Anterior cingulate cortex (tissue), 58 donors: ENCODE data around the gene PACRG.

ENCODE experiments used
- DNase-seq, 58 donors: peaks; one replicate each; lab custom pipeline; 2025; lab: John Stamatoyannopoulos, UW

Gene PACRG

DNA sequence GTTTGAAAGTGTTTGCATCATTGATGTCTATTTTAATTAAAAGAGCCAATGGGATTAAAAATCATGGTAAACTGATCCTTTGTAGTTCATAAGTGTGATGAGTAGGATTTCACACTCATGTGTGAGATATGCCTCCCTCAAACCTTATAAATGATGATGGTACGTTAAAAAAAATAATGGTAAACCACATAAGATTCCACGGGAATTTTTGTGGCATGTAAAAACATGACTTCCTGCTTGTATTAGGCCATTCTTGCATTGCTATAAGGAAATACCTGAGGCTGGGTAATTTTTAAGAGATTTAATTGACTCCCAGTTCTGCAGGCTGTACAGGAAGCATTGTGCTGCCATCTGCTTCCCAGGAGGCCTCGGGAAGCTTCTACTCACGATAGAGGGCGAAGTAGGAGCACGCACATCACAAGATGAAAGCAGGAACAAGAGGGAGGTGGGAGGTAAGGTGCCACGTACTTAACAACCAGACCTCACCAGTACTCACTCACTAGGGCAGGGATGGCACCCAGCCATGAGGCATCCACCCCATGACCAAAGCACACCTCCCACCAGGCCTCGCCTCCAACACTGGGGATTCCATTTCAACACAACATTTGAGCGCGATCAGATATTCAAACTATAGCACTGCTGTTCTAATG is 499.2 kb downstream of the PACRG start:
- no peak for DNase-seq

DNA sequence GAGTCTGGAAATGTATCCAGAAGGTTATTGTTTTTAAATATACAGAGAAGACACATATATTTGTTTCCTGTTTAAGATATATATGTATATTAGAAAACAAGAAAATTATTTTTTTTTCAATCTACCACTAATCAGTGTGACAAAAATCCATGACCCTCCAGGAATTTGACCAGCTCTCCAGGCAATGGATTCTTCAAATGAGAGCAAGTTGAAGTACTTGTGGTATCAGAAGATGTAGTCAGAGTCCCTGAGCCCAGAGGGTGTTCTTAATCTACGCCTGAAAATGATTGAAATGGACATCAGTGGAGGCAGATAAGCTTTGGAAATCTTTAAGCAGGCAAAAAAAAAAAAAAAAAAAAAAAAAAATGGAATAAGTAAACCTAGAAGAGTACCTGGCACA is 500.3 kb downstream of the PACRG start:
- DNase-seq, result no peak

DNA sequence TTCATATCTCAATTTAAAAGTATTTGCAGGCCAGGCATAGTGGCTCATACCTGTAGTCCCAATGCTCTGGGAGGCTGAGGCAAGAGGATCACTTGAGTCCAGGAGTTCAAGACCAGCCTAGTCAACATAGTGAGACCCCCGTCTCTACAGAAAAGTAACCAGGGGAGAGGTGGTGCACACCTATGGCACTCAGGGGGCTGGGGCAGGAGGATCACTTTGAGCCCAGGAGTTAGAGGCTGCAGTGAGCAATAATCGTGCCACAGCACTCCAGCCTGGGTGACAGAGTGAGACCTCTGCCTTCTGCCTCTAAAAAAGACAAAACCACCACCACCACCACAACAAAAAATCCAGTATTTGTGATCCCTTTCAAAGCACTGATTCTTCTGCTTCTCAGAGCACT is 501.3 kb downstream of the PACRG start:
- no peak for DNase-seq

DNA sequence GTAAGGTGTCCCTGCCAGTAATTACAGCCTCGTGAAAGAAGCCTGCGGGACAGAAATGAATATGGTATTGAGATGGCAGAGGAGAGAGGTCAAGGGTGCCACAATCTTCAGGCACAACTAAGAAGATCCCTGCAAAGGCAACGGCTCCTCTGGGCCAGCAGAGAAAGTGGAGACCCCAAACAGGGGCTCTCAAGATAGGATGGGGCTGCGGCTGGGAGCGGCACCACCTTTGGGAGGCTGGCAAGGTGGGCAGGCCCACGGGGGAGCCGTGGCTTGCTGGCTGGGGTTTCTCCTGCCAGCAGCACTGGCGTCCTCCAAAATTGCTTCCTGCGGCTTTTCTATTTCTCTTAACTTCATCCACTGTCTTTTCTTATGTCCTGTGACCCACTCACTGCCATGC is 503.1 kb downstream of the PACRG start:
- DNase-seq, result no peak

DNA sequence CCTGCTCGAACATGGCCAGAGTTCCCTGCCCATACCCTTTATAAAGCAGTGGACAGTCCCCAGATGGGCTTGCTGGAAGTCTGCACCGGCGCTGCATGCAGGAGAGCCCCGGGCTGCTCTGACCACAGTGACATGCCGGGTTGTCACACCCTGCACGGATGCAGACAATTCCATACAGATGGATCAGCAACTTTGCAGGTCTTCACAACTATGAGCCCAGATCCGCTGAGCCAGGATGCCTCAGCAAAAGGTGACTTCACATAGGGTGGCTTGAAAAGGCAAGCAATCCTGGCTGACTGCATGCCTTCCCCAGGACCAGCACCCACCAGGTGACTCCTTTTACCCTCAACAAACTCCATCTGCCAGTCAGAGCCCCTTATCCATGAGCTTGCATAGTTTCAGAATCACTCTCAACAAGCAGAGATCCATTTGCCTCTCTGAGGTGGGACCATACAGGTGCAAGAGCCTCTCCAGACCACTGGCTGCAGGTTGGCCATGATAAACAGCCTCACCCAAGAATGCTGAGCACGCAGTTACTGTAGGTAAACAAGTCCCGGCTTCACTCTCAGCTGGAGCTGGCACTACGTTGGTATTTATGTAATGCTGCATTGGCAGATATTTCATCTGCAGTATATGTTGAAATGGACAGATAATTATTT is 503.7 kb downstream of the PACRG start:
- no peak for DNase-seq

DNA sequence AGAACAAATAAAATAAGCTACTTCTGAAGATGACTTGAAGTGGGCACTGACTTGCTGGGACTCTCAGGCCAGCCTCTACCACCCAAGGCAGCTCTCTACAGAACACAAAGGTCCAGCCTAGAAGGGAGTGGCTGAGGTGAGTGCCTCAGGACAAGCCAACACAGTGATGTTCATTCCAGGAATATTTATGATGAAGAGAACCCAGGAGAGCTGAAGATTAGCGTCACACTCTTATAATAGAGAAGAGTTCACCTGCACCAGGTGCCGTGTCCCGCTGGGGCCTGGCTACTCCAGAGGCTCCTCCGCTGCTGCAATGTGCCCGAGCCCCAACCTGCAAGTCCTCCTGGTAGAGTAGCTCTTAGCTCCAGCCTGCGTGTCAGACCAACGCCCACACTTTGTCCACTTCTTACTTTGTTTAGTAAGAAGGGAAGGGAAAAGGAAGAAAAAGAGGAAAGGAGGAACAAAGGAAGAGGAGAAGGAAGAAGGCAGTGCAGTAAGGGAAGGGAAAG is 504.3 kb downstream of the PACRG start:
- DNase-seq, result no peak

DNA sequence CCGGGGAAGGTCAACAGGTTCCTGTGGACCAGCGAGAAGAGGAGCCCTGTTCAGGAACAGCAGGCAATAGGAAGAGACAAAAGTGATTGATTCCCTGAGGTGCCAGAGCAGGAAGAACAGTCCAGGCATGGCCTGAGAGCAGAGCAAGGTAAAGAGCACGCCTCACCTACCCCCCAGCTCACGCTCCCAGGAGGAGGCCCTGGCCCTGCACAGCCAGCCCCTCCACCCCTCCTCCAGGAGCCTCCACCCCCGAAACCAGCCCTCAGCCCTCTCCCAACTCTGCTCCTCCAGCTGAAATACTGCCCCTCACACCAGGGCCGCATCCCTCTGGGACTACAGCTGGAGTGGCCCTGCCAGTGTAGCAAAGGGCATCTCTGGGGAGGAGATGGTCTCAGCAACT is 504.9 kb downstream of the PACRG start:
- no peak for DNase-seq

DNA sequence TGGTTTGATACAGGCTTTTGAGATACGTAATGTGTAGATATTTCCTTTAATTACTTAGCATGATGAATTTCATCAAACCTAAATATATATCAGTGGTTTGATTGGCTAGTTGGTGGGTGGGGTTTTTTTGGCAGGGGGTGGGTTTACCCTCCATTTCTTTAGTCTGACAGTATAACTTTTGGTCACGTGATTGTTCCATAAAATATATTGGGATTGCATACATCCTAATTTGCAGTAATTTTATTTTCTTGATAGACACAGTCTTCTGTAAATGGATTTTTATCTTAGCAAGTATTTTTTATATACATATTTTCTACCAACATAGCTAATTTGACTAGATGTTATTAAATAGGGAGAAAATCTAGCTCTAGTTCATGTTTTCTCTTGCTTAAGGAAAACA is 509.3 kb downstream of the PACRG start:
- DNase-seq, result no peak

DNA sequence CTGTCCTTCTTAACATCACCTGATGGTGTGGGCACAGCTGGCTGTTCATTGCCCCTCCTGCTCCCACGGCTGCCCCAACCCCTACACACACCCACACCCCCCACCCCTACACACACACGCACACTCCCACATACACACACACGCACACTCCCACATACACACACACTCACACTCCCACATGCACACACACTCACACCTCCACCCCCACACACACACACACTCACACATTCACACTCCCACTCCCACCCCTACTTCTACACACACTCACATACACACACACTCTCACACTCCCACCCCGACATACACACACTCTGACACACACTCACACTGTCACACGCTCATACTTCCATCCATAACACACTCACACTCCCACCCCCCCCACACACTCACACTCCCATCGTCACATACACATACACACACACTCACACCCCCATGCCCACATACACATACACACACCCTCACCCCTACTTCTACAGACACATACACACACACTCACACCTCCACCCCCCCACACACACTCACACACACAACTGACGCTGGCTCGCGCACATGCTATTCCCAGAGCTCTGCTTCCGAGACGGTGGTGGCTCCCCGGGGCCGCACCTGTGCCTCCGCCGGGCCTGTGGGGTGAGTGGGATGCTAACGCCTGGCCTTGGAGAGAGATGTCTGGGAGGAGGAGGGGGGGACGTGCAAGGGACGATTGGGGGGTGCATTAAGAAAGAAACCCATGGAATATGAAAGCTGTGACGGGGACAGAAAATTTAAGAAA is 512.0 kb downstream of the PACRG start:
- no peak for DNase-seq

DNA sequence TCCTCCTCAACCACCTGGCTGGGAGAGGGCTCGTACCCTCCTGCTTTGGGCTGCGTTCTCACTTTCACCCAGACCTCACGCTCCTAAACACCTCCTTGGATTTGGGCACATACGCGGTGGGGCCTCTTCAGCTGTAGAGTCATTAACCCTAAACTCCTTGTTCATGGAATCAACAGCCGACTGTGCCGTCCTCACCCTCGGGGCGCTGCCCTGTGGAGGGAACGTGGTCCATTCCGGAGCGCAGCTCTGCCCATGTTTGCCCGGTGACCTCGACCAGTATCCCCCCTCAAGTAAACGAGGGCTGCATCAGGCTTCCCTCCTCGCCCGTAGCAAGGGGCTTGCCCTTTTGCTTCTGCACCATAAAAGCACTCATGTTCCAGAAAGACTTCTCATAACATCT is 512.8 kb downstream of the PACRG start:
- no peak for DNase-seq

DNA sequence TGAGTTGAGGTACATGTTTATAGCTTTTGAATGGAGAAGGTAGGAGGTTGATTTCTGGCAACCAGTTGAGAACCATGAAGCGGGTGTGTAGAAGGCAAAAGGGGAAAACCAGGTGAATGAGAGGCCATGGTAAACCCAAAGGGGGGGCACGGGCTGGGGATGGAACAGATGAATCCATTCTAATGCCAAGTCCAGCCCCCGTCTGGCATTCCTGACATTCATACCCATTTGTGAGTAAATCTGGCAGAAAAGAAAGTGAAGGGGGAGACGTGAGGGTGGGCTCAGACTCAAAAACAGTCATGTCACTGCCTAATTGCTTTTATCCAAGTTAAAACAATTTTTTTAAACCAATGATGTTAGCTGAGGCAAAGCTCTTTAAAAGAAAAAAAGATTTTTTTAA is 513.9 kb downstream of the PACRG start:
- no peak for DNase-seq

DNA sequence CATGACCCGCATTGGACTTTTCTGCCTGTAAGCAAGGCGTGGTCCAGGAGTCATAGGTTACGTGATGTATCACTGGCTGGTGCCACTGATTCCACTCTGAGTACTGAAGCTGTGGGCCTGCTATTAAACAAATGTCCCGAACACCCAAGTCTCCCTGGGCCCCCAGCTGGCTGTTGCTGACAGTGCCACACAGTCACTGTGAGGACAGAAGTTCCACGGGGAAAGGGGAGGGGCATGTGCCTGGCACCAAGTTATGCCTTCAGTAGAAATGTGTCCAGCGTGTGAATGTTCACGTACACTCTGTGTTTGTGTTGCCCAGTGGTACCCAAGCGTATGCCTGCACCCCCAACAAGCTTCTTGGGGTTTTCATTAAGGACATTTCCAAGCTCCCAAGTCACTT is 515.3 kb downstream of the PACRG start:
- DNase-seq, result peak in 51 of 58 donors; percentile 28 to 88 (median 71)

DNA sequence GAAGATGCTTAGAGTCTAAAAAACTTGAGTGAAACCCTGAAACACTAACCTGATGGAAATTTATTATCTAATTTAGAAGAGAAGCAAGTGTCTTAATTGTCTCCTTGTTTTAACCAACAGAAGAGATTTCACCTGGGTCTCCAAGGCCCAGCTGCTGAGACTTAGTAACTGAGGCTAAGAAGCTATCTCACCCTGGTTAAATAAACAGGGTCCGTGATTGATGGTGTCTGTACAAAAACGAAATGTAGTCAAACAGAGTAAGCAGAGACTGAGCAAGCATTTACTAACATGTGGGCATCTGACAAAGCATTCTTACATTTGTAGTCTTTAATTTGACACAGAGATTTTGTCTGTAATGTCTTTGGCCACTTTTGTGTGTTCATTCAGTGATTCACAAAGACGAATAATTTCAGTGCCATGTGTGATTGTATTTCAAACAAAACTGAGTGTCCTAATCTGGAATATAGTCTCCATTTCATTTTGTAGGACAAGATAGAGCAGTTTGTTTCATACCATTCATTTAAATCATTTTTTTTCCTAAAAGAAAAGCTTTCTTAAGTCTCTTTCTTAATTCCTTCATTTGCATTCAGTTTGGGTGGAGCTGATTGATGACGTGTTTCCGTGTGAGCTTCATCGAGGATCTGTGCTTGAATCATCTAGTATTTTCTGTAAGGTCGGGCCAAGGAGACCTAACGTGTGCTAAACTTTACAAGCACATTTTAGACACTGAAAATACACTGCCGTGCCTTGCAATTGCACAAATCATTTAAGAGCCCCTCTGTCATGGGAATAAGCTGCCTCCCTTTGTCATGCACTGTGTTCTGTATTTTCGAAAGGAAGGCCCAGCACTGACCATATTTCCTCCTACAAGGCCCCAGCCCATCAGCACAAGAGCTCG is 516.2 kb downstream of the PACRG start:
- DNase-seq, result peak in 1 of 58 donors; percentile 36

DNA sequence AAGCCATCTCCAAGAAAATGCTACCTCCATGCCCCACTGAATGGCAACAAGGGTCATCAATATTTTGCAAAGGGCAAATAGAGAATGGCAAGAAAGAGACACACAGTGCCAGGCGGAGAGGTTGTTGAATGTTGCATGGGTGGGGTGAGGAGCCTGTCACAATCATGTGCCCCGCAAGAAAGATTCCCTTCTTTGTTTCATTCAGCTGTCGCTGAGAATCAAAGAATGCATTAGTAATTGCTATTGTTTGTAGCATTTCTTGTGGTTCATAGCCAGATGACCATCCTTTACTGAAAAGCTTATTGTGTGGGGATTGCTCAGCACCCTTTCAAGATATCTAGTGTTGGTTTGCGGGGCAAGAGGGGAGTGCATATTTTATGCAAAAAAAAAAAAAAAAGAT is 520.3 kb downstream of the PACRG start:
- DNase-seq, result peak in 27 of 58 donors; percentile 23 to 84 (median 59)

DNA sequence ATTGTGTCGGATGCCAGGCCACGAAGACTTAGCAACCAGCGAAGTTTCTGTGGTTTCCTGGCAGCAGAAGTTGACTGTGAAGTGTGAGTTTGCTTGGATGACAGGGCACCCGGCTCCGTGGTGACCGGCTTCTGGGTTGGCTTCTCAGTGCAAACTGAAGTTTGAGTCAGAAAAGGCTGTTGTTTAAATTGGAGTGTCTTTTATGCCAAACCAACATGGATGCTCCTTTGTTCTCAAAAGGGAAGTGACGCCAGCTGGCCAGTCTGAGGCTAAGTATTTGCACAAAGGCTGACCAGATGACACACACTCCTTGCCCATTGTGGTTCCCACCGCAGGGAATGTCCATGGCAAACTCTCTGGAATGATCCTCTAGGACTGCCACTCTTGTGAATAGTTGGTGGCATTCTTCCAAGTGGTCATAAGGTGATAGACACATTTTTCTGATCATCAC is 521.9 kb downstream of the PACRG start:
- peak in 42 of 58 donors; percentile 23 to 90 (median 62) for DNase-seq

DNA sequence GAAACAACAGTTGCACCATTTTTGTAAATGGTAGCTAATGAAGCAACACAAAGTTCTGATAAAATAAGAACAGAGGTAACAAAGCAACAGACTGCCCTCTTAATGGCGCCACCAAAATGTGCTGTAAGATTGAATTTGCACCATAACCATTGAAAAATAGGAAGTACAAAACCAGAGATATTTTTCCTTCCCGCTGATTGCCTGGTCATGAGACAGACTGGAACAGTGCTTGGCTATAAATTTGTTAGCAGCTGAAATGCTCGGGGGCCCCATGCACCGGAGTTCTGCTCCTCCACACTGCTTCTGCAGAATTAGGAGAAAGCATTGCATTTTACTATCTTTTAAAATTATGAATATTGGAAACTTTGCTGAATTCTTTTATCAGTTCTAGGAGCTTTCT is 522.3 kb downstream of the PACRG start:
- no peak for DNase-seq

DNA sequence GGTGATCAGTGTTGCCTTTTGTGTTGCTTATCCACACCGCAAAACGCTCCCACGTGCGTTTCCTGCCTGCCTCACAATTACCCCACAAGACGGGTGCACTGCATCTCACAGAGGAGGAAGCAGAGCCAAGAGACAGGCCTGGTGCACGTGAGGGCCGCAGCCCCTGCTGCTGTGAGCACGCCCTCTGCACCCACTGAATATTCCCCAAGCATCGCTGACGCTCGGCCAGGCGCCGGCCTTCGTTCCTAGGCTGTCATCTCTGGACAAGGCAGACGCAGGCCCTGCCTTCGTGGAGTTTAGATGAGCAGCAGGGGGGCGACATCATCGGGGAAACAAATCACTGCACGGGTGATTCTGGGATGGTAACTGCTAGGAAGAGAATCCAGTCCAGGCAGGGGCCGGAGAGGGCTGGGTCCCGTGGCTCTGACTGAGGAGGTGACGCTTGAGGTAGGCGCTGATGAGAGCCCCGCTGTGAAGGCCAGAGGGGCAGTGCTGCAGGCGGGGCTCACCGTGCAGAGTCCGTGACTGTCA is 524.4 kb downstream of the PACRG start:
- DNase-seq, result no peak

DNA sequence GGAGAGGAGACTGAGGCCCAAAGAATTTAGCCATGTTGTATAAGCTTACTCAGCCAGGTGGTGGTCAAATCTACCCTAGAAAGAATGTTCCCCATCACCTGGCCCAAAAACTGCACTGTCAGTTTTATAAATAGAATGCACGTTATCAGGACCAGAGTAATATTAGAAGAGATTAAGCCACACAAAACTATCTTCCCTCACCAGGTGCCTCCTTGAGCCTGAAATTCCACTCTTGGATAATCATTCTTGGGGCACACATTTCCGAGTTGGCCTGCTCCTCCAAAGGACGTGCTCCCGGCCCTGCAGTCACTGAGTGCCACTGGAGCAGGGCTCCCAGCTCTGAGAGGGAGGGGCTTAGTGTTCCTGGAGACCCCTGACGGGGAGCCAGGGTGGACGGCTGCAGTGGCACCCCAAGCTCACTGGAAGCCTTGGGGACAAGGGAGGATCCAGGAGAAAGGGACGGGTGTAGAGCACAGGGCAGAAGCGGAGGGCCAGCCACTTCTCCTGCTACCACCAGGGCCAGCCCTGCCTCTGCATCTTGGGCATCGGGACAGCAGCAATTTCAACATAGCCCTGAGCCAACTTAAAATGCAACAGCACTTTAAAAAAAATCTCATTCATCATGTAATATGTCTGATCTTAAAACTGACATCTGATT is 525.9 kb downstream of the PACRG start:
- peak in 4 of 58 donors; percentile 33 to 57 (median 50) for DNase-seq

DNA sequence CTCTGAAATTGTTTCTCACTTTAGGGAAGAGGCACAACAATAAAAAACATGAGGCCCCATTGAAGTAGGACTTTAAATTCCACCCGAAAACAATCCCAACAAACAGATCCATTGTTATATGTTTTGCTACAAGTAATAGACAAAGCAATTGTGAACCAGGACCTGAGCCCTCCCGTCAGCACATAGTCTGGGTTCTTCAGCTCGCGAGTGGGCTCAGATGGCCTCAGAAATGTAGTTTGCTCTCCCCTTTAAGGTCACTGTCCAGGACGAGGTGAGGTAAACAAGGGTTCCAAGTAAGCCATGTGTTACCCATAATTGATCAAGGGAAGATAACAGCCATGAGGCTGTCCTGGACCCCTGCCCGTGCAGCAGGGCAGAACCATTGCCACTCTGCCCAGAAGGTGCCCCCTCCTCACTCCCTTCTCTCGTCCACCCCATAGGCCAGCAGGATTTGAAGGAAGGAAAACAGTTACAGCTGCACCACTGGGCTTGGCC is 526.6 kb downstream of the PACRG start:
- peak in 30 of 58 donors; percentile 25 to 84 (median 62) for DNase-seq
